ENCODE measurements around the gene FRRS1. TPM values are rescaled to one million over a fixed set of nuclear protein-coding genes. Genes with fewer than 3 reads are reported as not detected.
"Not testable (repeated sequence)": the region's sequence is repeated elsewhere in the genome, so short reads cannot be mapped to it uniquely, and the experiment has no call there.

The FRRS1 gene
- 12.8 and 14.7 TPM in 2 replicates for total RNA-seq (2014; rRNA removed; shearing (Covaris generic))

- peak; percentile 93 for DNase-seq (ENCODE audit: low read depth)
Measured at GRCh38 chr1:99766378-99766800, at the start of gene FRRS1. TSS of gene FRRS1 (minus strand) at chr1:99766635. CDS start at chr1:99748768, 17,867 bp downstream.

- no peak for DNase-seq (ENCODE audit: low read depth)
Measured at GRCh38 chr1:99814373-99814900, 48.0 kb upstream of the FRRS1 start.

- DNase-seq (ENCODE audit: low read depth) = no peak
Measured at GRCh38 chr1:99811747-99812146, 45.3 kb upstream of the FRRS1 start.

DNA sequence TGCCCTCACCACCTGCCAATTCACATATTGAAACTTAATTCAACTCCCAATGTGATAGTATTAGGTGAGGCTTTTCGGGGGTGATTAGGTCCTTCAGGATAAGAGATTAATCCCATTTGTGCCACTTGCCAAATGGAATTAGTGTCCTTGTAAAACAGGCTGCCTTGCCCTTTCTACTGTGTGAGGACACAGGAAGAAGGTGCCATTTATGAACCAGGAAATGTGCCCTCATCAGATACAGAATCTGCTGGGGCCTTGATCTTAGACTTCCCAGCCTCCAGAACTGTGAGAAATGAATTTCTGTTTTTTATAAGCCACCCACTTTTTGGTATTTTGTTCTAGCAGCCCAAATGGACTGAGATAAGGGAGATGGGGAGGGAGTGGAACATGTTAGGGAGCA is 44.6 kb upstream of the FRRS1 start:
- no peak for DNase-seq (ENCODE audit: low read depth)

DNA sequence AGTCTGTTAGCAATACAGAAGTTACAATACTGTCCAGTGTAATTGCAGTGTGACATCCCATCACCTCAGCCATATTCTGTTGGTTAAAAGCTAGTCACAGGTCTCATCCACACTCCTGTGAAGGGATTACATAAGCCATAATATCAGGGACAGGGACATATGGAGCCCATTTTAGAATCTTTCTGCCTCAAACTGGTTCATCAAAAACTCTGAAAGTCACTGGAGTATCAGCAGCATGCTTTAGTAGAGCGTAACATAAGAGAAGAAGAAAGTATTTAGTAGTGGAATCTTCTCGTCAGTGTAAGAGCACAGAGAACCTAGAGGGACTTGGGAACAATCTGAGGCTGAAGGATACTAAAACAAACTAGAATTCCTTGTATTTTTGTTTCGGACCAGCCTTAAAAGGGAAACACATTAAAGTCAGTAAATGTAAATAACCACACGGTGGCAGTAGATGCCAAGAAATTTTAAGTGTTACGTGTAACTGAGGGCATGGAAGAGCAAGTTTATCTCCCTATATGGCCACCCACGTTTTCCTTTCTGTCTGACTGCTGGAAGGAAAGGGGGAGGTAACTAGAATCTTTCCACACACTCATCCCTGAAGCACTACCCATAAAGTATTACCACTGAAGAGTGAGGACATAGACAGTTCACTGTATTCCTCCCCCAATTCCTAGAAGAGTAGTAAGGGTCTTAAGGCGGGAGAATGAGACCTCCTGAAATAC is 42.1 kb upstream of the FRRS1 start:
- DNase-seq (ENCODE audit: low read depth) = peak; percentile 90

GRCh38 chr1:99806882-99807281 is 40.4 kb upstream of the FRRS1 start:
- DNase-seq (ENCODE audit: low read depth) = no peak

DNA sequence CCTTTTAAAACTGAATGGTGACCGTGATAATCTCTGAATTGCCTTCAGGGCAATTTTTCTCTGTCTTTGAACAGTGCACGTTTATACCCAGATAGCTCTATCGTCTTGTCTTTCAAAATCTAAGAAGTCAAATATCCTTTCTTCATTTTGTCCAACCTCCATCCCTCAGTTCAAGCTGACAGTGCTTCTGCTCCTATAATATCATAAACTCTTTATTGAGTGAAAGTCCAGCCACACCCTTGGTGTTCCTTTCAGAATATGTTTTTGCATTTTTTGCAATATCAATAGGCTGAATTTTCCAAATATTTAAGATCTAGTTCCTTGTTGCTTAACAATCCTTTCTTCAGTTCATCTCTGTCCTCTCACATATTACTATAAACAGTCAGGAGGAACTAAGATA is 35.1 kb upstream of the FRRS1 start:
- DNase-seq (ENCODE audit: low read depth) = no peak

GRCh38 chr1:99793861-99794260 is 27.4 kb upstream of the FRRS1 start:
- DNase-seq (ENCODE audit: low read depth) = not testable (repeated sequence)

DNA sequence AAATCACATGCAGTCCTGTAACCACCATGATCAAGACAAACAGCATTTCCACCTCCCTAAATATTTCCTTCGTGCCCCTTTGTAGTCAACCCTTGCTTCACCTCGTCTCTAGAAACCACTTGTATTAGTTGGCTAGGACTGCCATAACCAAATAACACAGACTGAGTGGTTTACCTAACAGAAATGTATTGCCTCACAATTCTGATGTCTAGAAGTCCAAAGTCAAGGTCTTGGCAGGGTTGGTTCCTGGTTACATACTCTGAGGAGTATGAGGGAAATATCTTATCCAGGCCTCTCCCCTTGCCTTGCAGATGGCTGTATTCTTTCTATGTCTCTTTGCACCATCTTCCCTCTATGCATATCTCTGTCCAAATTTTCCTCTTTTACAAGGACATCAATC is 23.3 kb upstream of the FRRS1 start:
- DNase-seq (ENCODE audit: low read depth) = no peak

GRCh38 chr1:99788896-99789295 is 22.5 kb upstream of the FRRS1 start:
- DNase-seq (ENCODE audit: low read depth) = no peak

GRCh38 chr1:99786751-99787501 is 20.5 kb upstream of the FRRS1 start:
- peak; percentile 18 for DNase-seq (ENCODE audit: low read depth)

GRCh38 chr1:99784809-99785255 is 18.4 kb upstream of the FRRS1 start:
- no peak for DNase-seq (ENCODE audit: low read depth)

GRCh38 chr1:99784143-99784542 is 17.7 kb upstream of the FRRS1 start:
- peak; percentile 27 for DNase-seq (ENCODE audit: low read depth)

DNA sequence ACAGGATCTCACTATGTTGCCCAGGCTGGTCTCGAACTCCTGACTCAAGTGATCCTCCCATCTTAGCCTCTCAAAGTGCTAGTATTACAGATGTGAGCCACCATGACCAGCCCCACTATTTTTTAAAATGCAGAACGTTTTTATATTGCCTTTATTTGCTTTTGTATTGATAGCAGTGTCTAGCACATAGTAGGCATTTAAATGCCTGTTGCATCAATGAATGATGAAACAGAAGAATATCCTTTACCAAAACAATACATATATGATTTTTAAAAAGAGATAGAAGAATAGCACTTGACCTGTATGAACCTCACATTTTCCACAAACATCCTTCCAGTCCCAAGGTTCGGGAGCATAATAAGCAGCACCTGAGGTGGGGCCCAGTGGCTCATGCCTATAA is 16.5 kb upstream of the FRRS1 start:
- DNase-seq (ENCODE audit: low read depth) = no peak

DNA sequence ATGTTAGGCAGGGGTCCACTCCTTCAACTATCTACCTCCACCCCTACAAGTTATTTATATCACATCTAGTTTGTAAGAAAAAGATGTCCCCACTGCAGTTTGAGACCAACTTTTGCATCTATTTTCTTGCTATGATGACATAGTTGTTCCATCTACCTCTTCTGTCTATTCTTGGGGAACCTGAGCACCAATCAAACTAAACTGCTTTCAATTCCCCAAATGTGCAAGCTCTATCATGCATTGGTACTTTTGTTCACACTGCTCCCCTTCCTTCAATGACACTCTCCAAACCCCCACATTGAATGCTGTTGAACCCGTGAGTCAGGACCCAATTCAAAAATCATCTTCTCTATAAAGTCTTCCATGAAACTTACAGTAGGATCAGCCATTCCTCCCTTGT is 16.0 kb upstream of the FRRS1 start:
- no peak for DNase-seq (ENCODE audit: low read depth)

DNA sequence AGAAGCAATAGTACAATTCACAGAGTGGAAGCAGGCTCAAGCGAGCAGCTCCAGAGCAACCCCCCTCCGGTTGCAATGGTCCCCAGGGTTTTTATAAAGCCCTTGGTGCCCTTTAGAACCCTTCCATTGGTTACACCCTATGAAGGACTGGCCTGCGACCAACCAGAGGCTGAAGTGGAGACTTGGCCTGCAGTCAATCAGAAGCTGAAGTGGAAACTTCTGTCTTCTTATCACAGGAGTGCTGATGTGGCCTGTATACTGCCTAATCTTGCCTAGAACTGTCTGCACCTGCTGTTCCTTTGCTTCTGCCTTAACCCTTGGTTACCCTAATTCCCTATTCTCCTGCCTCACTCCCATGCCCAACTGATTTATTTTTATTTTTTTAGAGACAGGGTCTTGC is 15.4 kb upstream of the FRRS1 start:
- no peak for DNase-seq (ENCODE audit: low read depth)

- DNase-seq (ENCODE audit: low read depth) = peak; percentile 12
Measured at GRCh38 chr1:99777752-99778151, 11.3 kb upstream of the FRRS1 start.

DNA sequence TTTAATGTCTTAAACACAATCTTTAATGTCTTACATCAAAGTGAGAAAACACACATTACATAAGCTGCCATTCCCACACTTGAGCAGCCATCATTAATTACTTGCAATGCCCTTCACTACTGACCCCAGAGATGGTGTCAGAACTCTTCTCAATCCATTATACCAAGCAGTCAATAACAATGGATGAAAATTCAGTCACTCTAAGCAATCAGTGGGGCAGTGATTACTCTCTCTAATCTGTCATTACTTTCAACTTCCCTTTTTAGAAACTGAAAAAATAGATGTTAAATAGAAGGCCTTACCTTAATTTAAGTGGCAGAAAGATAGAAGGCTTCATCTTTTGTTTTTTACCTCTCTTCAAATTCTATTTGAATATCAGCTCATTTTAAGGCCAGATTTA is 9.7 kb upstream of the FRRS1 start:
- no peak for DNase-seq (ENCODE audit: low read depth)

DNA sequence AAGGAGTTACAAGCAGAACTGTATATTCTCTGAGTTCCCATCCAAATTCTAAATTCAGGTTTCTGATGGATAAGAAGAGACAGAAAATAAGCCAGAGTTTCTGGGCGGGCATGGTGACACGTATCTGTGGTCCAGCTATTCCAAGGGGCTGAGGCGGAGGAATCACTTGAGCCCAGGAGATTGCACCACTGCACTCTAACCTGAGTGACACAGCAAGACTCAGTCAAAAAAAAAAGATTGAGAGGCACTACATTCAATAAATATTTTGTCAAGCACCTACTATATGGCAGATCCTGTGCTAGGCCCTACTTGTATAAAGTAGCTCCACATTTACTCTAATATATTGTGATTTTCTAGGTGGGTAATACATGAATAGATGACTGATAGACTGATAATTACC is 6.4 kb upstream of the FRRS1 start:
- no peak for DNase-seq (ENCODE audit: low read depth)

DNA sequence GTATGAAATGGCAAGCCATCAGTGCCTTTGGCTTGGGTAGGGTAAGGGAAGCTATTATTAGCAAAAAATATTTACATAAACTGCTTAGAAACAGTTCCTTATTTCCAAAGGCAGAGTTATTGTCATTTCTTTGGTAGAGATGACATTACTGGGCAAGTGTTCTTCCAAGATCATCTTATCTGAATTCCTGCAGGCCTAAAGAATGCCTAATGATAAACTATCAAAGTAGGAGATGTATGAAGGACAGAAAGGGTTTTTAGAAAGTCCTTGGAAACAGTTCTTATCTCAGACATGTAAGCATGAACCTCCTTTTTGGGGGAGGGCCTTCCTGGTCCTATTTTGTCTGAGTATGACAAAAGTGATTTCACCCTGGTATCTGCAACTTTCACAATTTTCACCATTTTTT is 5.1 kb upstream of the FRRS1 start:
- no peak for DNase-seq (ENCODE audit: low read depth)

DNA sequence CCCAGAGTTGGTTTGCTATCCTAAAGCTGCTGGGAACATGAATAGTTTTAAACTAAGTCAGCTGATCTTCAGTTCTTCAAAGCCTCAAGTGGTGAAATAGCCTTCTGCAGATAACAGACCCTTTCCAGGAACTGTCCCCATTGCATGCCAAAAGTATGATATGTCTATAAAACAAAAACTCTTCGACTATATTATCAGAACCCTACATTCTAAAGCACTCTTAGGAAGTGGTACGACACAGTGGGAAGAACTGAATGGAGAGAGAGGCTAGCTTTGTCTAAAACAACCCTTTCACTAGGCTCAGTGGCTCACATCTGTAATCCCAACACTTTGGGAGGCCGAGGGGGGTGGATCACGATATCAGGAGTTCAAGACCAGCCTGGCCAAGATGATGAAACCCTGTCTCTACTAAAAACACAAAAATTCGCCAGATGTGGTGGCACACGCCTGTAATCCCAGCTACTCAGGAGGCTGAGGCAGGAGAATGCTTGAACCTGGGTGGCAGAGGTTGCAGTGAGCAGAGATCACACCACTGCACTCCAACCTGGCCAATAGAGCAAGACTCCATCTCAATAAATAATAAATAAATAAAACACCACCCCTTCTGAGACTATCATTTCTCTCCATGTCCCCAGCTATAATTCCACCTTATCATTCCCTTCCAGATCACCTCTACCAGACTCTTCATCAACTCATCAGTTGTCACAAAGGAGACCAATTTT is 2.2 kb upstream of the FRRS1 start:
- DNase-seq (ENCODE audit: low read depth) = no peak

- DNase-seq (ENCODE audit: low read depth) = peak; percentile 25
Measured at GRCh38 chr1:99768104-99768503, 1.7 kb upstream of the FRRS1 start.
